ENCODE measurements around the gene SPDYA.

- no peak for TF ChIP-seq CTCF (IDR thresholded peaks at IDR 0.05)
- TF ChIP-seq POLR2A (IDR thresholded peaks at IDR 0.05) = no peak
These were observed 59.0 kb downstream of the SPDYA start for GRCh38 chr2:28869494-28870145.
